Osteoblast (primary cell): ENCODE results near the gene NRCAM. TPM values are rescaled to one million over a fixed set of nuclear protein-coding genes. Genes with fewer than 3 reads are reported as not detected.

Experiments used
- DNase-seq: peaks from one replicate; pipeline ENCODE4 v3.0.0; 2011; ENCODE audit warnings: low spot score, mixed read lengths; ENCODE audit not compliant: insufficient read length; ENCODE audit errors: missing footprints
- H2AFZ ChIP-seq: 2 replicates; pipeline ENCODE4 v1.6.0; 2011; ENCODE audit warnings: mild to moderate bottlenecking, low read length
- H3K27ac ChIP-seq: 2 replicates; pipeline ENCODE4 v1.5.1; 2011; ENCODE audit warnings: mild to moderate bottlenecking, low read depth, low read length, moderate library complexity
- H3K27me3 ChIP-seq: 2 replicates; pipeline ENCODE4 v1.6.0; 2012; ENCODE audit warnings: mild to moderate bottlenecking, control low read depth, inconsistent platforms, low read length, moderate library complexity; ENCODE audit not compliant: insufficient read depth
- H3K36me3 ChIP-seq: 2 replicates; pipeline ENCODE4 v1.5.1; 2011; ENCODE audit warnings: mild to moderate bottlenecking, low read length, control low read depth, moderate library complexity; ENCODE audit not compliant: insufficient read depth
- H3K4me1 ChIP-seq: 2 replicates; pipeline ENCODE4 v1.5.1; 2011; ENCODE audit warnings: mild to moderate bottlenecking, low read length, control low read depth, moderate library complexity; ENCODE audit not compliant: insufficient read depth
- H3K4me2 ChIP-seq: 2 replicates; pipeline ENCODE4 v1.6.0; 2011; ENCODE audit warnings: mild to moderate bottlenecking, low read length; ENCODE audit not compliant: insufficient read depth
- H3K4me3 ChIP-seq: fragments of 200-600 bp; sonication (generic); 3 replicates; pipeline ENCODE4 v1.5.1; 2012; ENCODE audit warnings: mild to moderate bottlenecking, low read length, inconsistent platforms; ENCODE audit not compliant: insufficient read depth
- H3K79me2 ChIP-seq: 2 replicates; pipeline ENCODE4 v1.6.0; 2012; ENCODE audit warnings: mild to moderate bottlenecking, low read length, control low read depth, inconsistent platforms; ENCODE audit not compliant: insufficient read depth
- H3K9me3 ChIP-seq: 2 replicates; pipeline ENCODE4 v1.5.1; 2011; ENCODE audit warnings: low read depth, low read length, control low read depth
- H4K20me1 ChIP-seq: 2 replicates; pipeline ENCODE4 v1.6.0; 2012; ENCODE audit warnings: mild to moderate bottlenecking, low read length, control low read depth; ENCODE audit not compliant: insufficient read depth
- total RNA-seq: library from RNA; depleted of rRNA; stranded (reverse); fragments of >200 nt; gene quantifications from 2 replicates; pipeline ENCODE4 v1.2.3, GENCODE V29; 2012
- TF ChIP-seq, protein P1 (sequence below): IDR thresholded peaks from 2 replicates; pipeline ENCODE4 v1.5.1; 2011; ENCODE audit warnings: mild to moderate bottlenecking, low read depth, low read length, moderate library complexity; ENCODE audit errors: extremely low read depth

NRCAM gene
- total RNA-seq, 1 donor = 2.2 TPM

DNA sequence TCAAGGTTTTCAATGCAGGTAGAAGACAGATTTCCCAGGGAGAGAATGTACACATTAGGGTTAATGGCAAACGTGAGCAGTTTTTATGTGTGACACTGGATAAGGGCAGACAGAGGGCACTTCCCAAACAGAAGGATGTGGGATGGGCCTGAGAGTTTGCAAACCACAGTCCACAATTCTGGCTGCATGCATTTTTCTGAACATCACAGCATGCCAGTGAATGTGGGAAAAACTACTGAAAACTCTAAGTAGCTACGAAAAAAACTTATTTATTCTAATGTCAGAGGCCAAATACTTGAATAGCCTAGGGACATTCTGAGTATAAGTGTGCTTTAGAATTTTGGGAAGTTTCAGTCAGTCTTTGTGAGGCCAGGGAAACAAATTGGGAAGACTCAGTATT, 145.9 kb downstream of the NRCAM start:
- Histone ChIP-seq H3K4me2 (no peak overlapping the region), H3K4me3 (no peak overlapping the region), H3K9me3 (no peaks in the 10 kb centered on the region), H3K27ac (no peak overlapping the region), H4K20me1 (no peaks in the 10 kb centered on the region), H3K4me1 (peaks cover 27% of the 10 kb centered on the region), H2AFZ (no peak overlapping the region), H3K79me2 (no peaks in the 10 kb centered on the region), H3K36me3 (no peaks in the 10 kb centered on the region), H3K27me3 (no peaks in the 10 kb centered on the region)
- TF ChIP-seq, protein P1, sequence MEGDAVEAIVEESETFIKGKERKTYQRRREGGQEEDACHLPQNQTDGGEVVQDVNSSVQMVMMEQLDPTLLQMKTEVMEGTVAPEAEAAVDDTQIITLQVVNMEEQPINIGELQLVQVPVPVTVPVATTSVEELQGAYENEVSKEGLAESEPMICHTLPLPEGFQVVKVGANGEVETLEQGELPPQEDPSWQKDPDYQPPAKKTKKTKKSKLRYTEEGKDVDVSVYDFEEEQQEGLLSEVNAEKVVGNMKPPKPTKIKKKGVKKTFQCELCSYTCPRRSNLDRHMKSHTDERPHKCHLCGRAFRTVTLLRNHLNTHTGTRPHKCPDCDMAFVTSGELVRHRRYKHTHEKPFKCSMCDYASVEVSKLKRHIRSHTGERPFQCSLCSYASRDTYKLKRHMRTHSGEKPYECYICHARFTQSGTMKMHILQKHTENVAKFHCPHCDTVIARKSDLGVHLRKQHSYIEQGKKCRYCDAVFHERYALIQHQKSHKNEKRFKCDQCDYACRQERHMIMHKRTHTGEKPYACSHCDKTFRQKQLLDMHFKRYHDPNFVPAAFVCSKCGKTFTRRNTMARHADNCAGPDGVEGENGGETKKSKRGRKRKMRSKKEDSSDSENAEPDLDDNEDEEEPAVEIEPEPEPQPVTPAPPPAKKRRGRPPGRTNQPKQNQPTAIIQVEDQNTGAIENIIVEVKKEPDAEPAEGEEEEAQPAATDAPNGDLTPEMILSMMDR = no peak
- DNase-seq = no peak

DNA sequence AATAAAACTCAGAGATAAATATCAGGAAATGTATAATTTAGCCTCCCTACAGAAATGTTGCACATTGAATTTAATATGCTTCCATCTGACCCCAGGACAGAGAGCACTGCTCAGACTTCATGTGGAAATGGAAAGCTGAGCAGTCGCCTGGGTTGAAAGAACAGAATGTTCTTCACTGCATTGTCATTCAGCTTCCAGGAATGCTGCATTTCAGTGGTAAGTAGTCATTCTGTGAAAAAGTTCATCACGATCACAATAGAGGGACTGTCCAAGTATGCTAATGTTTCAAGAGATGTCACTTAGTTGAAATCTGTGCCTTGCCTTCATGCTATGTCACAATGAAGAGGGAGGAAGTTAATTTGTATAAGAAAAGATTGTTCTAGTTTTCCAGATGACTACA, 147.3 kb downstream of the NRCAM start:
- no peak overlapping the region for H2AFZ ChIP-seq
- H4K20me1 ChIP-seq = no peaks in the 10 kb centered on the region
- DNase-seq = no peak
- H3K4me3 ChIP-seq = no peak overlapping the region
- TF ChIP-seq, protein P1 = no peak
- no peaks in the 10 kb centered on the region for H3K9me3 ChIP-seq
- peak overlapping the region; percentile 17 for H3K27ac ChIP-seq
- H3K27me3 ChIP-seq = no peaks in the 10 kb centered on the region
- H3K4me1 ChIP-seq = peaks cover 27% of the 10 kb centered on the region
- H3K4me2 ChIP-seq = peak overlapping the region; percentile 7
- no peaks in the 10 kb centered on the region for H3K79me2 ChIP-seq
- no peaks in the 10 kb centered on the region for H3K36me3 ChIP-seq

GRCh38 chr7:108308276-108308675, 148.0 kb downstream of the NRCAM start:
- no peak overlapping the region for H3K4me2 ChIP-seq
- H3K27me3 ChIP-seq = no peaks in the 10 kb centered on the region
- H3K4me3 ChIP-seq = no peak overlapping the region
- TF ChIP-seq, protein P1 = no peak
- peaks cover 27% of the 10 kb centered on the region for H3K4me1 ChIP-seq
- H3K9me3 ChIP-seq = no peaks in the 10 kb centered on the region
- no peaks in the 10 kb centered on the region for H3K79me2 ChIP-seq
- H3K27ac ChIP-seq = peak overlapping the region; percentile 17
- no peak for DNase-seq
- no peak overlapping the region for H2AFZ ChIP-seq
- no peaks in the 10 kb centered on the region for H3K36me3 ChIP-seq
- H4K20me1 ChIP-seq = no peaks in the 10 kb centered on the region

- Histone ChIP-seq H2AFZ (no peak overlapping the region), H3K27ac (no peak overlapping the region), H3K27me3 (no peaks in the 10 kb centered on the region), H3K4me1 (peaks cover 27% of the 10 kb centered on the region), H3K9me3 (no peaks in the 10 kb centered on the region), H3K36me3 (no peaks in the 10 kb centered on the region), H4K20me1 (no peaks in the 10 kb centered on the region), H3K4me2 (no peak overlapping the region), H3K79me2 (no peaks in the 10 kb centered on the region), H3K4me3 (no peak overlapping the region)
- TF ChIP-seq, protein P1 = no peak
- DNase-seq = no peak
Measured at GRCh38 chr7:108307595-108307994, 148.6 kb downstream of the NRCAM start.
